HG03064 (cell line): Measurements from ENCODE around the gene SPATA9.

ENCODE experiments used
- ATAC-seq: cut with Tn5 transposase; IDR thresholded peaks from one replicate; pipeline ENCODE4 v1.9.1; 2021; ENCODE audit warnings: low read depth; ENCODE audit not compliant: unreplicated experiment

SPATA9 gene

GRCh38 chr5:95689680-95690079, 6.9 kb upstream of the SPATA9 start:
- no peak for ATAC-seq

- ATAC-seq, result no peak
Measured at GRCh38 chr5:95686651-95687050, 3.9 kb upstream of the SPATA9 start.

- ATAC-seq, result no peak
Measured at GRCh38 chr5:95684361-95684760, 1.6 kb upstream of the SPATA9 start.

GRCh38 chr5:95673081-95673480, 9.7 kb downstream of the SPATA9 start:
- ATAC-seq, result no peak

- no peak for ATAC-seq
Measured at GRCh38 chr5:95672641-95673040, 10.2 kb downstream of the SPATA9 start.

GRCh38 chr5:95671826-95672225, 11.0 kb downstream of the SPATA9 start:
- no peak for ATAC-seq

- no peak for ATAC-seq
Measured at GRCh38 chr5:95670568-95670967, 12.2 kb downstream of the SPATA9 start.

GRCh38 chr5:95669985-95670384, 12.8 kb downstream of the SPATA9 start:
- ATAC-seq, result no peak

GRCh38 chr5:95669540-95669939, 13.3 kb downstream of the SPATA9 start:
- ATAC-seq, result no peak

- ATAC-seq, result no peak
Measured at GRCh38 chr5:95668728-95669127, 14.1 kb downstream of the SPATA9 start.

- ATAC-seq, result no peak
Measured at GRCh38 chr5:95668216-95668615, 14.6 kb downstream of the SPATA9 start.

- no peak for ATAC-seq
Measured at GRCh38 chr5:95667678-95668077, 15.1 kb downstream of the SPATA9 start.

- ATAC-seq, result no peak
Measured at GRCh38 chr5:95667061-95667618, 15.7 kb downstream of the SPATA9 start.

GRCh38 chr5:95664204-95664786, 18.5 kb downstream of the SPATA9 start:
- no peak for ATAC-seq

- ATAC-seq, result no peak
Measured at GRCh38 chr5:95662946-95663345, 19.8 kb downstream of the SPATA9 start.

- ATAC-seq, result no peak
Measured at GRCh38 chr5:95660060-95660459, 22.7 kb downstream of the SPATA9 start.

- no peak for ATAC-seq
Measured at GRCh38 chr5:95655575-95655974, 27.2 kb downstream of the SPATA9 start.

GRCh38 chr5:95654196-95654595, 28.6 kb downstream of the SPATA9 start:
- ATAC-seq, result no peak

GRCh38 chr5:95652849-95653248, 29.9 kb downstream of the SPATA9 start:
- ATAC-seq, result no peak

- ATAC-seq, result no peak
Measured at GRCh38 chr5:95649842-95650620, 32.8 kb downstream of the SPATA9 start.

- ATAC-seq, result no peak
Measured at GRCh38 chr5:95649274-95649673, 33.5 kb downstream of the SPATA9 start.
